GM04504 (cell line): ENCODE data around the gene MRC2.
A peak's percentile ranks its signal among the peaks of the same experiment; 100 is the strongest.
"Not testable (repeated sequence)": the region's sequence is repeated elsewhere in the genome, so short reads cannot be mapped to it uniquely, and the experiment has no call there.

ENCODE experiments used
- DNase-seq: peaks from one replicate; pipeline ENCODE4 v3.0.0-alpha.2; 2012; ENCODE audit warnings: low read depth

The MRC2 gene

GRCh38 chr17:62627219-62627903, at the start of gene MRC2:
Gene MRC2 (plus strand): TSS chr17:62627670. CDS start chr17:62627803, 133 bp downstream.
- peak; percentile 53 for DNase-seq

GRCh38 chr17:62578757-62579487, 48.5 kb upstream of the MRC2 start:
- no peak for DNase-seq

- DNase-seq: no peak
Measured at GRCh38 chr17:62580947-62581346, 46.5 kb upstream of the MRC2 start.

- no peak for DNase-seq
Measured at GRCh38 chr17:62581764-62582163, 45.7 kb upstream of the MRC2 start.

GRCh38 chr17:62587554-62587953, 39.9 kb upstream of the MRC2 start:
- no peak for DNase-seq

GRCh38 chr17:62588109-62588508, 39.4 kb upstream of the MRC2 start:
- no peak for DNase-seq

GRCh38 chr17:62591333-62591732, 36.1 kb upstream of the MRC2 start:
- no peak for DNase-seq

GRCh38 chr17:62591822-62592221, 35.6 kb upstream of the MRC2 start:
- DNase-seq: not testable (repeated sequence)

- DNase-seq: no peak
Measured at GRCh38 chr17:62592341-62593099, 35.0 kb upstream of the MRC2 start.

- DNase-seq: no peak
Measured at GRCh38 chr17:62595484-62595883, 32.0 kb upstream of the MRC2 start.

GRCh38 chr17:62596662-62597061, 30.8 kb upstream of the MRC2 start:
- no peak for DNase-seq

GRCh38 chr17:62597150-62597549, 30.3 kb upstream of the MRC2 start:
- no peak for DNase-seq

GRCh38 chr17:62597920-62598319, 29.6 kb upstream of the MRC2 start:
- DNase-seq: peak; percentile 58

- DNase-seq: no peak
Measured at GRCh38 chr17:62599964-62600657, 27.4 kb upstream of the MRC2 start.

GRCh38 chr17:62600805-62601204, 26.7 kb upstream of the MRC2 start:
- no peak for DNase-seq

GRCh38 chr17:62601471-62601870, 26.0 kb upstream of the MRC2 start:
- no peak for DNase-seq

GRCh38 chr17:62603783-62604182, 23.7 kb upstream of the MRC2 start:
- DNase-seq: not testable (repeated sequence)

GRCh38 chr17:62605588-62605987, 21.9 kb upstream of the MRC2 start:
- no peak for DNase-seq

GRCh38 chr17:62611292-62611691, 16.2 kb upstream of the MRC2 start:
- DNase-seq: no peak

- DNase-seq: no peak
Measured at GRCh38 chr17:62611728-62612127, 15.7 kb upstream of the MRC2 start.

- DNase-seq: not testable (repeated sequence)
Measured at GRCh38 chr17:62612289-62612688, 15.2 kb upstream of the MRC2 start.

- not testable (repeated sequence) for DNase-seq
Measured at GRCh38 chr17:62613095-62613494, 14.4 kb upstream of the MRC2 start.
